Endometrium (tissue), 2 donors: ENCODE data around the gene PLPPR5.
"Not testable (repeated sequence)": the region's sequence is repeated elsewhere in the genome, so short reads cannot be mapped to it uniquely, and the experiment has no call there.

Experiments used
- FAIRE-seq: peaks from 2 replicates; lab custom pipeline; 2012; peaks lifted over from hg19 to GRCh38; lab: Jason Lieb, UNC
- donor health status: control.
- donor health status: control.

The PLPPR5 gene, protein sequence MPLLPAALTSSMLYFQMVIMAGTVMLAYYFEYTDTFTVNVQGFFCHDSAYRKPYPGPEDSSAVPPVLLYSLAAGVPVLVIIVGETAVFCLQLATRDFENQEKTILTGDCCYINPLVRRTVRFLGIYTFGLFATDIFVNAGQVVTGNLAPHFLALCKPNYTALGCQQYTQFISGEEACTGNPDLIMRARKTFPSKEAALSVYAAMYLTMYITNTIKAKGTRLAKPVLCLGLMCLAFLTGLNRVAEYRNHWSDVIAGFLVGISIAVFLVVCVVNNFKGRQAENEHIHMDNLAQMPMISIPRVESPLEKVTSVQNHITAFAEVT

DNA sequence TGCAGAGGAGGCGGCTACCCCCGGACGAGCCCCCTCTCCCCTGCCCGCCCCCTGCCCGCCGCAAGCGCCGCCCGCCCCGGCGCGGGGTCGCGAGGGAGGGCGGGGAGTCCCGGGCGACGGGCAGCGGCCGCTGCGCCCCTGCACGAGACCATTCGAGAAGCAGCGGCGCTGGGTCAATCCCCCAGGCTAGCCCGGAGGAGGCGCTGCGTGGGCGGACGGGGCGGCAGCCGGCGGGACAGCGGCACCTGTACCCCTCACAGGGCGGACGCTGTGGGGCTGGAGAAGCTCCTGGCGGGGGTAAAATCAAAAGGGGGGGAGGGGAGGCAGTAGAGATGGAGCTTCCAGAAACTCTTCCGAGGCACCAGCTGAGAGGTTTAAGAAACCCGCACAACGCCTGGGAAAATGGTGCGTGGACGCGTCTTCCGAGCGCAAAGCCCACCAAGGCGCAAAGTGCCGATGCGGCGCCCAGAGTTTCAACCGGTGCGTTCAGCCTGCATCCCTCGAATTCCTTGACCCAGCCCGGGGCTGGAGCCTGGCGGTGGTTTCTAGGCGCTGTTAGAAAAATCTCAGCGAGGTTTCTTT is at the start of gene PLPPR5:
Gene PLPPR5 (minus strand): TSS at position 1 of the 582 bp plus-strand sequence. CDS start 190 bp downstream, outside the sequence.
- no peak for FAIRE-seq

DNA sequence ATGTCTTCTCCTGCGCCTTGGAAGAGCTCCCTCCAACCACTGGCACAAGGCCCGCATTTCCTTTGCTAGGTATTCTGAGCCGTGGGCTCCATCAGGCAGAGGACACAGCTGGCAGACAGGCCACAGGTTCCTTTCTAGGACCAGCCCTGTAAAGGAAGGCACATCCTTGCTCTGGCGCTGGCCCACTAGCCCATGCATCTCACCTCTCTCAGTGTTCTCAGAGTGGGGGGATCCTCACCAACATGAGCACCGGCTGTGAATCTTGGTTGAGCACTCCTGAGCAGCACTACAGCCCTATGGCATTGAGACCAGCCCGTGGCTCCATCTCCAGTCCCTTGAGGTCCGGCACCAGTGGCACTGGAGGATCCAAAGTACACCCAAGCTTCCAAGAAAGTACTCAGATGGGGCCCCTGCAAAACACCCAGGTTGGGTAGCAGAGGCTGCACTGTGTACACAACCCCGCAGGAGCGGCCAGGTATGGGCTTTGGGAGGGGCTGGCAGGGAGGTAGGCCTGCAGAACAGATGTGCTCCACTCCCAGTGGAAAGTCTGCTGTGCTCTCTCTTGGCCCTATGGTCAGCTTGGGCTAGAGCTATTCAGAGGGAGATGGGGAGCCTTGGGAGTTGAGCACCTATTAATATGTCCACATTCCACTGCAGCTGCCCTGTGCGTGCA is 47.1 kb upstream of the PLPPR5 start:
- FAIRE-seq, result no peak

DNA sequence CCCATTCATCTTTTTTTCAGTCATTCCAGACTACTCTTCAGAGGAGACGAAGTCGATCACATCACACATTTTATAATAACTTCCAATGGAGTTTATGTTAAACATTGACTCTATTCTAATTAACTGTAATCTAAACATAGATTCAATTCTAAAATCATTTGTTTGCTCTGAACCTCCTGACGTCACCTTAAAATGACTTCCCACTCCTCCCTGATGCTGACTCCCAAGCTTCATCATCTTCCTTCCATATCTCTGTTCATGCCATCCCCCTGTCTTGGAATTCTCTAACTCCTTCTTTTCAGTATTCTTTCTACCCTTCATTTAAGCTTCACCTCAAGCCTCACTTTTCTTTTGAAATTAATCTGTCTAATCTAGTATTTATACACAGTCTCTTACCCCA is 45.1 kb upstream of the PLPPR5 start:
- no peak for FAIRE-seq

DNA sequence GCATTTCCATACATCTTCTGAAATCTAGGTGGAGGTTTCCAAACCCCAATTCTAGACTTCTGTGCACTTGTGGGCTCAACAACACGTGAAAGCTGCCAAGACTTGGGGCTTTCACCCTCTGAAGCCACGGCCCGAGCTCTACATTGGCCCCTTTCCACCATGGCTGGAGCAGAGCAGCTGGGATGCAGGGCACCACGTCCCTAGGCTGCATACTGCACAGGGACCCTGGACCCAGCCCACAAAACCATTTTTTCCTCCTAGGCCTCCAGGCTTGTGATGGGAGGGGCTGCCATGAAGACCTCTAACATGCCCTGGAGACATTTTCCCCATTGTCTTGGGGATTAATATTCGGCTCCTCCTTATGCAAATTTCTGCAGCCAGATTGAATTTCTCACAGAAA is 32.1 kb upstream of the PLPPR5 start:
- FAIRE-seq, result not testable (repeated sequence)

DNA sequence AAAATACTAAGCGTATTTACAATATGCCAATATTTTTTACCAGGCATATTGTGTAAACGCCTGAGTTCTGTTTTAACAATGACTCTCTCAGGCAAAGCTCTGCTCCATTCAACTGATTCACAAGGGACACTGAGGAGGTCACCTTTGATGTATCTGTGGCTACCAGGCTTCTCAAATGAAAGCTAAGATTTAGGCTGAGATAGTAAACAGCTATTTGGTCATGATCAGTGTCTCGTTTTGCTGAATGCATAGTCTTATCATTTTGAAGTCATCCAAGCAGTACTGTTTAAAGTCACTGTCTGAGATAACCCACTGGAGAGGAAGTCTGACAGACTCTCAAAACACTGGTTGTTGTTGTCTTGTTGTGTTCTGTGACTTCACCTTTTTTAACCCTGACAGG is 13.7 kb upstream of the PLPPR5 start:
- FAIRE-seq, result no peak

DNA sequence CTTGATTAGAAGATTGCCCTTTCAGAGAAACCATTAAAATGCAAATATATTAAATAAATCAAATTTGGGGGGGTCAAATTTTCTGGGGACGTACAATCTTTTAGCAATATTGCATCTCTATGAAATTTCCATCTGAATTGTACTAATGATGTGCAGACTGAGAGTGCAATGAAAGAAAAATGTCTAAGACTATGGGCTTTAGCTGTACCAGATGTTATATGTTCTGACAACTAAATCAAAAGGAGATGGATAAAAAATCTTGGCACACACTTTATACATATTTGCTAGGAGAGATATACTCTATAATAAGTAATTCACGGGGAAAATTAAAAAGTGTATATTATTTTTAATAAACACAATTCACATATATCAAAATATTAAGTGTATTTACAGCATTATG is 13.0 kb upstream of the PLPPR5 start:
- no peak for FAIRE-seq

DNA sequence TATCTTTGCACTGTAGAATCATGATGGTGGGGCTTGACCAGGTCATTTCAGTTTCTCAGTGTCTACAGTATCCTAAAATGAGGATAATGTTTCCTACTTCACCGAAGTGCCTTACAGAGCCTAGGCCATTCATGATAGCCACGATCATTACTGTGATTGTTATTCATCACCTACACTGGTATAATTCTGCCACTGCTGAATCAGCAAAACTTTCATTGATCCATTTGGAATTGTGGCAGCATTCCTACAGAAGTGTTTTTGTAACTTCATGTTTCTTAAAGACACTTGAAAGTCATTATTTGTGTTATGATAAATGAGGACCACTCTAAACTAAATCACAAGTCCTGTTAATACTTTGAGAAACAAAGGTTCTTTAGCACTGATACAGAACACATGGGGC is 6.0 kb upstream of the PLPPR5 start:
- no peak for FAIRE-seq

DNA sequence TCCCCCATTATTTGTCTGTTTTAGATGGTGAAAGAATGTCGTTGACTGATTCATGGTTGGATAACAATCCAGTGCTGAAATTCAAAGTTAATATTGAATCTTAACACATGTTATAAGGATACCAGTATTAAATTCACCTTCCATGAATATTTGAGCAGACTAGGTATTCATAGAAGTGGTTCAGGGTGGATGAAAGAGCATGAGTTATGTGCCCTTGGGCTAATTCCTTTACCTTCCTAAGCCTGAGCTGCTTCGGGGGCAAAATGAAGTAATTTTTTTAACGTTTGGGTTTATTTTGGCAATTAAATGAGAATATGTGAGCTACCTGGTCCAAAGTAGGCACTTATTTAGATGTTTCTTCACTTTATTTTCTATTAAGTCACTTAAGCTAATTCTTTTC is 2.7 kb upstream of the PLPPR5 start:
- FAIRE-seq, result no peak

DNA sequence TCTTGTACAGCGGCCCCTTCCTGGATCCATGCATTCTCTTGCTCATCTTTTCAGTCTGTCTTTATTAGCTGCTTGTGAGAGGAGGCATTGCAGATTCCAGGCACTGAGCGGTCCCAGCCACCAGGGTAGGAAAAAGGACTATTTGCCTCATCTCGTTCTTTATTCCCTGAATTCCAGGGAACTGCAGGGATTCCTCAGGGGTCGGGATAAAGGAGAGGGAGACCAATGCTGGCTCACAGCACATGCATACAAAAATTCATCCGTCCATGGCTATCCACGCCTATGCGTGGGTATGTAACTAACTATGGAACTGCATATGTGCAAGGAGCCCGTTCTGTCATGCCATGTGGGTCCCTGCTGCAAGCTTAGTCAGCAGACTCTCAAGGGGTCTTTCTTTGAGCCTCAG is 879 bp upstream of the PLPPR5 start:
- no peak for FAIRE-seq

DNA sequence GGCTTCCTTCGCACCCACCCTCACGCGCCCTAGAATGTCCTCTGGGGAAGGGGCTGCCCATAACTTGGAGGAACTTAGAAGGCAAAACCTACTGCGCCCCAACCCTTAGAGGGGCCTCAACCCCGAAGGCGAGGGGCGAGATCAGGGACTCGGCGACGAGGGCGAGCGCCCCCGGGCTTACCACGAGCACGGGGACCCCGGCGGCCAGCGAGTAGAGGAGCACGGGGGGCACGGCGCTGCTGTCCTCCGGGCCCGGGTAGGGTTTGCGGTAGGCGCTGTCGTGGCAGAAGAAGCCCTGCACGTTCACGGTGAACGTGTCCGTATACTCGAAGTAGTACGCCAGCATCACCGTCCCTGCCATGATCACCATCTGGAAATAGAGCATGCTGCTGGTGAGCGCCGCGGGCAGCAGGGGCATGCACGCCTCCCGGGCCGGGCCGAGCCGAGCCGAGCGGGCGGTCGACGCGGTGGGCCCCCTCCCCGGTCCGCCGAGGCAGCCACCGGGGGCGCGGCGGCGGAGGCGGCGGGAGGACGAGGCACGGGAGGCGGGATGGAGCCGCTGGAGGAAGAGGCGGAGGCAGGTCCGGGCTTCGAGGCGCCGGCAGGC is 304 bp downstream of the PLPPR5 start:
- no peak for FAIRE-seq

DNA sequence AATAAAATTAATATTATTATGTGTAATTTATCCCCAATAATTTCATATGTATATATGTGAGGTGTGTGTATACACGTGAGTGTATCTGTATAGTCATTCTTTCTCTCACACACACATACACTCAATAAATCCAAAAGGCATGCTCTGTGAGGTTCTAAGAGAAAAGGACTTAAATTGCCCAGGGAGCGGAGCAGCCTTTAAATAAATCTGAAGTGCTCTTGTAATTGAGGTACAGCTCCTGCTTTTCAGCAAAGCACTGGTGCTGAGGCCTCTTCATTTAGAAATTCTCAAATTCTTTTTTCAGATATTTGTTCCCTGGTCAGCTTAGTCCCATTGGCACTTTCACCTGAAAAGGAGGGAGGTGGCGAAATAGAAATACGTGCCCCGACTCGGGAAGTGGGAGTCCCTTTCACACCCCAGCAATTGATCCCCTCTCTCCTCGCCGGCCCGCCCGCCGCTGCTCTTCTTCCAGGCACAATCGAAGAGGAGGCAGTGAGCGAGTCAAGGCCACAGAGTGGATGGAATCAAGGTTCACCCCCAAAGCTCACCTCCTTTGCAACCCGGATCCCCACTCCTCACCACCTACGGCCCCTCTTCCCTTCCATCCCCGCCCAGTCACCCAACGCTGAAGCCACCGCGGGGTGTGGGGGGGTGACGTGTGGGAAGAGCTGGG is 944 bp downstream of the PLPPR5 start:
- no peak for FAIRE-seq

DNA sequence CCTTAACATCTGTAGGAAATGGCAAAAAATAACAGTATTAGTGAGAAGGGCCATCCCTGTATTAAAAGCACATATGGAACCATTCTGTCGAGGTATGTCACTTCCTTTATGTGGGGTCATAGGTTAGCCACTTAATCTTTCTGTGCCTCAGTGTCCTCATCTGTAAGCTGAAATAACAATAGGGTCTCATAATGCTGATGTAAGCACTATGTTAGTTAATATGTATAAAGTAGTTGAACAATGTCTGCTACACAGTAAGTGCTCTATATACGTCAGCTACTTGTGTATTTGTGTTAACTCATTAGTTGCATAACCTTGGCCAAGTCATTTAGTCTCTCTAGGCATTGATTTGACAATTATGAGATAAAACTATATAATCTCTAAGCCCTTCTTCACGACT is 11.8 kb downstream of the PLPPR5 start:
- no peak for FAIRE-seq

DNA sequence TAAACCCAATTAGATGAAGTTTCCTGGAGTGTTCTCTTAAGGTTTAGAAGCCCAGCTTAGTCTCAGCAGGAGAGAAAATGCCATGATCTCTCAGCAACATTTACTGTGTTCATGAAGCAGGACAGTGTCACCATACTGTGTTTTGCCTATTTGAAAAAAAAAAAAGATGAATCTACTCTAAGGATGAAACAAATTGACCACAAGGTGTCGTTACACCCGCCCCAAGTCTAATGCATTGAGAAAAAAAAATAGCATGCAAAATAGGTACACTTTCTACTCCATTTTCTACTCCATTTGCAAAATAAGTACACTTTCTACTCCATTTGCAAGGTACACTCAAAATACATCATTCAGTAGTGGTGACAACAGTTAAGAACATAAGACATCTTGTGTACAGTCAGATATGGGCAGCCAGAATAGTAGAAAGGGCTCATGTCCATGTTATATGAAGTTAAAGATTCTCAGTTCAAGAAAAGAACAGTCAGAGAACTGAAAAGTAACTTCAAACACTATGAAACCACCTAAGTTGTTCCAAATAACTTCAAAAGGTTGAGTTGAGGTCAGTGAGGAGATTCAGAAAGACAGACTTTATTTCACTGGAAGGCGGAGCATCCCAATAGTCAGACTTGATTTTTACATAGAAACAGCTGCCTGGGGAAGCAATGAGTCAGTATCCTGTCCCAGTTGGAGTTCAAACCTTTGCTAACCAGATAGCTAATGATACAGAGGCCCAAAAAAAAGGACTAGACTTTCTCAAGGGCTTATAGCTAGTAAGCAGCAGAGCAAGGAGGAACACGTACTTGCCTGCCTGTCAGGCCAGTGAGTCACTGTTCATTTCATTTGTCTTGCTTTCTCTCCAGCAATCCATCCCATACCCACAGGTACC is 13.3 kb downstream of the PLPPR5 start:
- no peak for FAIRE-seq

DNA sequence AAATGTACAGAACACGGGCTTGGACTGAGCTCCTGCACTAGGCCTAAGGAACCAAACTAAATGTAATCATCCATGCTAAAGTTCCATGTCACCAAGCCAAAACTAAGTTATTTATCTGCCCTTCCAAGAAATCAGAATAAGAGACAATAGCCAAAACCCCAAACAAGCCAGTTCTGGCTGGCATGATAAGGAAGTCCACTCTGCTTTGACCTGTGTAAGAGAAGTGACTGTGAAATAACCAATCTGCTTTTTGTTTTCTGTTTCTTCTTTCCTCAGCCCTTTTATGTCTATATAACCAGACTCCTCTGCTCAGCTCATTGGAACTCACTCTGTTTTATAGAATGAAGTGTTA is 15.1 kb downstream of the PLPPR5 start:
- no peak for FAIRE-seq

DNA sequence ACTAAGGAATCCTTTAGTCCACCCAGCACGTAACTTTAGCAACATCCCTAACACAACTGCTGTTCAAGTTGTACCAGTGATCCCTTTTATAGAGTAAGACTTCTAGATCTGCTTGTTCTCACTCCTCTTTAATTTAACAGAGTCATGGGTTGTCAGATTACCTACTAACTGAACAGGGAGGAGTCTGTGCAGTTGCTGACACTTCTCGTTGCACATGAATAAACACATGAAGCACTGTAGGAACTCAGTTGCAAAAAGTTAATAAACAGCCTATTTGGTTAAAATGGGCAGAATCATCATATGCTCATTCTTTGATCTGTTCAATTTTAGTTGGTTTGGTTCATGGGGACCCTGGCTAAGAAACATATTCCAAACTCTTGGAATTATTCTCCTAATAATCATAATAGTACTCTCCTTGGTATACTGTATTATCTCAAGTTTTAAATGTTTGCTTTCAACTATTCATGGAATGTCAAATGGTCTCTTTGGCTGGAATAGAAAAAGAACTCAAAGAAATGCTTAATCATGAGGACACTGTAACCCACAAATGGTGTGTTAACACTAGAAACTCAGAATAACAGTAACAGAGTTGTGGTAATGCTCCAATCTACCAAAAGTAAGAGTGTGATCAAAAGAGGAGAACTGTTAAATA is 15.6 kb downstream of the PLPPR5 start:
- FAIRE-seq, result no peak

DNA sequence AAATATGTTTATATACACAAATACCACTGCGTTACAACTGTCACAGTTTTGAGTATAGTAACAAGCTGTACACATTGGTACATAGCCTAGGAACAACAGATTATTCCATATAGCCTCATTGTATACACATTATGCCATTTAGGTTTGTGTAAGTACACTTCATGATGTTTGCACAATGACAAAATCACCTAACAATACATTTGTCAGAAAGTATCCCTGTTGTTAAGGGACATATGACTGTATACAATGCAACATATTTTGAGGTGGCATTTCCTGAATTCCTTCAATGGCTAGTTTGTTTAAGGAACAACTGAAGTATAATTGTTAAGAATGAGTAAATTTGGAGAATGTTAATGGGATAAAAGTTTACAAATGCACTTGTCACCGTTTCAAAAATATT is 19.0 kb downstream of the PLPPR5 start:
- FAIRE-seq, result no peak

DNA sequence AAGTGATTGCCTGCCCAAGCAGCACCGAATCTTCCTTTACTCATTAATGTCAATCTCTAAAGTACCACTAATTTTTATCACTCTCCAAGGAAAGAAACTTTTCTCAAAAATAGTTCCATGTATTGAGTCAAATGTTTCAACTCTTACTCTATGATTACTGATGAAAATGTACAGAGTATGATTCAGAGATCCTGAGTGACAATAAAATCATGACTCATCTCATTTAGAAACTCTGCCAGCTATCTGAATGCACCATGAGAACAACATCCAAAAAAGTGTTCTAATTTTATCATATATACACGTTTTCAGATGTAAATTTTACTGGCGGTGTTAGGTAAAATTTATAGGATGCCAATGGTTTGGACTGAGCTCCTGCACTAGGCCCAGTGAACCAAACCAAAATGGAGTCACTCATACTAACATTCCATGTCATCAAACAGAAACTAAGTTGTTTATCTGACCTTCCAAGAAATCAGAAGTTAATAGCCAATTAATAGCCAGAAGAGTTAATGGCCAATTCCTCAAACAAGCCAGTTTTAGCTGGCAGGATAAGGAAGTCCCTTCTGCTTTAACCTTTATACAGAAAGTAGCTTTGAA is 22.6 kb downstream of the PLPPR5 start:
- FAIRE-seq, result no peak

DNA sequence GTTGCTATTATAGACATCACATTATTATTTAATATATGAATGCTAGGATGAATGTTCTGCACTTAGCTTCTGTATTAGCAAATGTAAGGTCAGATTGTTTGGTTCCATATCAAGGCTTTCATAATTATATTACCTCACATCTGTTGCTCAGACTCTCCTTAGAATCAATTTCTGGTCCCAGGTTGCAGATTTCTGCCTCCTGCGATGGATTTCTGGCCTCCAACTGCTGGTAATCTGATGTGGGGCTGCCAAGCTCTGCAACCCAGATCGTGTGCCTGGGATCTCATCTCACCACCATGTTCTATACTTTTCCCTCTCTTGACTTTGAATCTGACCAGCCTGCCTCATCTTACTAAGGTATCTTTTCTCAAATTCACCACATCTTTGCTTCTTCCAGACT is 25.2 kb downstream of the PLPPR5 start:
- no peak for FAIRE-seq

DNA sequence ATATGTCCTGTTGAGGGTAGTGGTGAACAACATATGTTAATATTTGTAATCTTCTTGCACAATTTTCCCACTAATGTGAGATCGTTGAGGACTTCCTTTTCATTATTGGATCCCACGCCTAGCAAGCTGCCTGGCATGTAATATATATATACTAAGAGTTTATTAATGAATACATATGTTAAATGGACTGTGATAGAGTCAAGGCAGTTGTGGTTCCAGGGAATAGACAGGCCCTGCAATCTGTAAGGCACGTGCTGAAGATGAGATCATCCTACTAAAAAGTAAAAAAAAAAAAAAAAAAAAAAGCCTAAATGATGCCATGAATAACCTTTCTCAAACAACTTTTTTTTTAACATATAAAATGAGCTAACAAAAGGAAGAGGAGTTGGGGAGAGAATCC is 28.9 kb downstream of the PLPPR5 start:
- FAIRE-seq, result no peak

DNA sequence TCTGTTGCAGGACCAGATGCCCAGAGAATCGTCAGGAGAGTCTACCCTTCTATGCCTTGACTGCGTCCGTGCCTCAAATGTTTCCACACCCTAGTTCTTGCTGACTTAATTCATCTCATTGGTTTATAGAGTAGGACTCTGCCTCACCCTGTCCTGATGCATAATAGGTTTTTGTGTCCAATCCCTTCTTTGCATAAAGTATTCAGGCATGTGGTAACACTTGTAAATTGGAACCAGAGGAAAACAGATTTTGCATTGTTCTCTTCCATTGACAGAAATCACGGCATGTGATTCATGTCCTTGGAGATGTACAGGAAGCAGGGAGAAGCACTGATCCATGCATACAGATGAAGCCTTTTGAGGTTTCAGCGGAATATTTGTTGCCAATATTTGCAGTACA is 29.5 kb downstream of the PLPPR5 start:
- no peak for FAIRE-seq
